Measurements from ENCODE around the gene EML4. TPM values are rescaled to one million over a fixed set of nuclear protein-coding genes. Genes with fewer than 3 reads are reported as not detected.

The EML4 gene
- total RNA-seq, 1 experiment from 2014 or later, result 52.0 TPM

DNA sequence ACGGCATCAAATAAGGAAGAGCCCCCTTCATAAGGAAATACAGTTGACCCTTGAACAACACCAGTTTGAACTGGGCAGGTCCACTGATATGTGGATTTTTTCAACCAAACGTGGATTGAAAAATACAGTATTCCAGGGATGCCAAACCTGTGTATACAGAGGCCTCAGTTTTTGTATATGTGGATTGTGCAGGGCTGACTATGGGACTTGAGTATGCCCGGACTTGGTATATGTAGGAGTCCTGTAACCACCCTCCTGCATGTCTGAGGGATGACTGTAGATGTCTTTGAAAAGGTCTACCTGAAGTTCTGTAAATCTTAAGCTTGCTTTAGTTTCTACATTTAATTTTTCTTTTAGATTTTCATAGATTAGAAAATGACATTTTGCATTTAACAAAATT is 50.0 kb downstream of the EML4 start:
- Histone ChIP-seq H3K27ac (no peak overlapping the region), H3K9me3 (ENCODE audit: insufficient read depth, low read depth) (no peaks in the 10 kb centered on the region), H3K4me1 (replicated peaks; ENCODE audit: insufficient read depth) (peaks cover 14% of the 10 kb centered on the region), H3K36me3 (ENCODE audit: low read depth) (no peaks in the 10 kb centered on the region), H3K79me2 (ENCODE audit: low read depth) (peaks cover 43% of the 10 kb centered on the region), H2AFZ (no peak overlapping the region), H3F3A (ENCODE audit: insufficient read depth, low read depth) (peaks cover 41% of the 10 kb centered on the region; the same call in 1 of the 2 replicates), H3K27me3 (ENCODE audit: insufficient read depth, low read depth) (no peaks in the 10 kb centered on the region), H3K9me2 (ENCODE audit: insufficient read depth) (no peaks in the 10 kb centered on the region), H4K20me1 (ENCODE audit: insufficient read depth) (no peaks in the 10 kb centered on the region; the same call in 1 of the 2 replicates), H3K4me3 (no peak overlapping the region), H3K4me2 (no peak overlapping the region)
- CTCF ChIA-PET, result interaction anchor here (0.5 to 0.6 kb wide), 2 partner anchors 141 to 628 kb away, joined by 8 read pairs; no protein-coding TSS in a partner anchor
- BruUV-seq (replicated peaks), result no TSS peak
- POLR2A ChIA-PET (ENCODE audit: unreplicated experiment), result no interaction called here
- intact Hi-C loops (cut with micrococcal nuclease; ENCODE audit: unreplicated experiment), result no loop called here
- DNase-seq, result no peak
- TF ChIP-seq EZH2 (IDR thresholded peaks at IDR 0.05; ENCODE audit: low read depth), result no peak
- TF ChIP-seq, protein P1, sequence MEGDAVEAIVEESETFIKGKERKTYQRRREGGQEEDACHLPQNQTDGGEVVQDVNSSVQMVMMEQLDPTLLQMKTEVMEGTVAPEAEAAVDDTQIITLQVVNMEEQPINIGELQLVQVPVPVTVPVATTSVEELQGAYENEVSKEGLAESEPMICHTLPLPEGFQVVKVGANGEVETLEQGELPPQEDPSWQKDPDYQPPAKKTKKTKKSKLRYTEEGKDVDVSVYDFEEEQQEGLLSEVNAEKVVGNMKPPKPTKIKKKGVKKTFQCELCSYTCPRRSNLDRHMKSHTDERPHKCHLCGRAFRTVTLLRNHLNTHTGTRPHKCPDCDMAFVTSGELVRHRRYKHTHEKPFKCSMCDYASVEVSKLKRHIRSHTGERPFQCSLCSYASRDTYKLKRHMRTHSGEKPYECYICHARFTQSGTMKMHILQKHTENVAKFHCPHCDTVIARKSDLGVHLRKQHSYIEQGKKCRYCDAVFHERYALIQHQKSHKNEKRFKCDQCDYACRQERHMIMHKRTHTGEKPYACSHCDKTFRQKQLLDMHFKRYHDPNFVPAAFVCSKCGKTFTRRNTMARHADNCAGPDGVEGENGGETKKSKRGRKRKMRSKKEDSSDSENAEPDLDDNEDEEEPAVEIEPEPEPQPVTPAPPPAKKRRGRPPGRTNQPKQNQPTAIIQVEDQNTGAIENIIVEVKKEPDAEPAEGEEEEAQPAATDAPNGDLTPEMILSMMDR (conservative IDR thresholded peaks at IDR 0.05), result no peak

- Histone ChIP-seq H3K4me2 (no peak overlapping the region), H3K79me2 (ENCODE audit: low read depth) (peaks cover 50% of the 10 kb centered on the region), H3F3A (ENCODE audit: insufficient read depth, low read depth) (peaks cover 40% of the 10 kb centered on the region; the same call in 1 of the 2 replicates), H2AFZ (no peak overlapping the region), H3K27me3 (ENCODE audit: insufficient read depth, low read depth) (no peaks in the 10 kb centered on the region), H3K9me3 (ENCODE audit: insufficient read depth, low read depth) (no peaks in the 10 kb centered on the region), H3K27ac (no peak overlapping the region), H3K9me2 (ENCODE audit: insufficient read depth) (no peaks in the 10 kb centered on the region), H3K4me3 (no peak overlapping the region), H4K20me1 (ENCODE audit: insufficient read depth) (no peaks in the 10 kb centered on the region; the same call in 1 of the 2 replicates), H3K36me3 (ENCODE audit: low read depth) (no peaks in the 10 kb centered on the region), H3K4me1 (replicated peaks; ENCODE audit: insufficient read depth) (peaks cover 14% of the 10 kb centered on the region)
- intact Hi-C loops (cut with micrococcal nuclease; ENCODE audit: unreplicated experiment), result no loop called here
- BruUV-seq (replicated peaks), result no TSS peak
- ChIA-PET CTCF (no interaction called here), POLR2A (ENCODE audit: unreplicated experiment) (interaction anchor here (1.0 kb wide), 1 partner anchor 9 kb away, joined by 6 read pairs; no protein-coding TSS in a partner anchor)
- no peak for DNase-seq
- no peak for TF ChIP-seq EZH2 (IDR thresholded peaks at IDR 0.05; ENCODE audit: low read depth)
- TF ChIP-seq, protein P1 (conservative IDR thresholded peaks at IDR 0.05), result no peak
These were observed 51.4 kb downstream of the EML4 start for GRCh38 chr2:42220566-42220965.

DNA sequence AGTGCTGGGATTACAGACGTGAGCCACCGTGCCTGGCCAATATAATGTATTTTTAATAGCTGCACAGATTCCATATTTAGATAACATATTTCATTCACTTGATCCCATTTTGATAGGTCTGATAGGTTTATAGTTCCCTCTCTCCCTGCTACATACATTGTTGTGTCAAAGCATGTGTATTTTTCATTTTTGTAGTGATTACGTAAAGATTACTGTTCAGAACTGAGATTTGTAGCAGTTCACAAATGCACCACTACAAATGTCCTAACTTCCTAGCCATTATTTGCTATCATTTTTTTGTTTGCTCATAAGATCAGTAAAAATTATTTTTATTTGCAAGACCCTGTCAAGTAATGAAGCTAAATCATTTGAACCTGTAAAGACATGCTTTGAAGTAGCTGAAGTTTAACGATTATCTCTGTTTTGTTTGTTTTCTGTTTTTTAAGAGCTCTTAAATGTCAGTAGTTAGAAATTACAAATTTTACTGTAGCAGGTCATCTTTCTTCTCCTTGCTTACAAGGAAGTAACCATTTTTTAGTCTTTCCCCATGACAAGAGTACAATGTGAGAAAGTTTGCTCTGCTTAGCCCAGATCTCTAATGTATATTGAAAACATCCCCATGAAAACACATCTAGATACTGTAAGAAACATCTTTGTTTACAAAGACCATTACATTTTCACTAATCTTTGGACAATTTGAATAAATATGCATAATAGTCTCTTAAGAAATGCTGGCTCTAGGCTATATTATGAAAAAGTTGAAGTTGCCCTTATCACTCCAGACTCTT is 54.1 kb downstream of the EML4 start:
- no peaks in the 10 kb centered on the region for H3K4me1 ChIP-seq (replicated peaks; ENCODE audit: insufficient read depth)
- H3K27me3 ChIP-seq (ENCODE audit: insufficient read depth, low read depth), result no peaks in the 10 kb centered on the region
- no peaks in the 10 kb centered on the region; the same call in 1 of the 2 replicates for H4K20me1 ChIP-seq (ENCODE audit: insufficient read depth)
- H3K9me3 ChIP-seq (ENCODE audit: insufficient read depth, low read depth), result no peaks in the 10 kb centered on the region
- H3K27ac ChIP-seq, result peak overlapping the region; percentile 24; the same call in 1 of the 2 replicates
- no peak overlapping the region for H3K4me2 ChIP-seq
- ChIA-PET POLR2A (ENCODE audit: unreplicated experiment) (no interaction called here), CTCF (no interaction called here)
- TF ChIP-seq, protein P1 (conservative IDR thresholded peaks at IDR 0.05), result no peak
- TF ChIP-seq EZH2 (IDR thresholded peaks at IDR 0.05; ENCODE audit: low read depth), result no peak
- no peak overlapping the region for H3K4me3 ChIP-seq
- H3F3A ChIP-seq (ENCODE audit: insufficient read depth, low read depth), result peaks cover 20% of the 10 kb centered on the region; the same call in 1 of the 2 replicates
- H2AFZ ChIP-seq, result no peak overlapping the region
- BruUV-seq (replicated peaks), result no TSS peak
- intact Hi-C loops (cut with micrococcal nuclease; ENCODE audit: unreplicated experiment), result no loop called here
- DNase-seq, result no peak
- H3K9me2 ChIP-seq (ENCODE audit: insufficient read depth), result no peaks in the 10 kb centered on the region
- peaks cover 37% of the 10 kb centered on the region for H3K79me2 ChIP-seq (ENCODE audit: low read depth)
- H3K36me3 ChIP-seq (ENCODE audit: low read depth), result no peaks in the 10 kb centered on the region
